ENCODE results near the gene COG1.
"Not testable (repeated sequence)": the region's sequence is repeated elsewhere in the genome, so short reads cannot be mapped to it uniquely, and the experiment has no call there.

GRCh38 chr17:73150622-73151300 lies 42.1 kb upstream of the COG1 start:
- TF ChIP-seq FOSL2 (IDR thresholded peaks at IDR 0.05; ENCODE audit: borderline replicate concordance, low read depth); CTCF (IDR thresholded peaks at IDR 0.05); ZBTB33 (IDR thresholded peaks at IDR 0.05; ENCODE audit: borderline replicate concordance, low read depth); GABPA (IDR thresholded peaks at IDR 0.05; ENCODE audit: low read depth); POLR2AphosphoS5 (IDR thresholded peaks at IDR 0.05; ENCODE audit: low read depth, low read length); MAX (IDR thresholded peaks at IDR 0.05; ENCODE audit: low read depth); NFIC (IDR thresholded peaks at IDR 0.05; ENCODE audit: borderline replicate concordance); MEF2A (IDR thresholded peaks at IDR 0.05; ENCODE audit: borderline replicate concordance, low read depth); TCF12 (IDR thresholded peaks at IDR 0.05); EZH2phosphoT487 (IDR thresholded peaks at IDR 0.05; ENCODE audit: borderline replicate concordance, low read depth): not testable (repeated sequence)
